ENCODE measurements around the gene GRHL1. TPM values are rescaled to one million over a fixed set of nuclear protein-coding genes. Genes with fewer than 3 reads are reported as not detected.

GRHL1 gene
- total RNA-seq, 4 donors from 2014 or later = 0.24 to 2.8 (median 1.4) TPM

- no peaks in the 10 kb centered on the region for H3K4me1 ChIP-seq
- no peak for DNase-seq
Measured at GRCh38 chr2:9971105-9971818, 19.8 kb downstream of the GRHL1 start.

GRCh38 chr2:9971890-9972289 is 20.4 kb downstream of the GRHL1 start:
- H3K27me3 ChIP-seq = no peaks in the 10 kb centered on the region
- DNase-seq = no peak
- no peak overlapping the region for H3K4me3 ChIP-seq
- no peaks in the 10 kb centered on the region for H3K4me1 ChIP-seq
- TF ChIP-seq POLR2A (IDR thresholded peaks at IDR 0.05) (no peak), CTCF (IDR thresholded peaks at IDR 0.05) (no peak)
- no peak overlapping the region for H3K27ac ChIP-seq
- no peaks in the 10 kb centered on the region for H3K36me3 ChIP-seq
- H3K9me3 ChIP-seq = no peaks in the 10 kb centered on the region
- intact Hi-C loops (cut with DNase I; ENCODE audit: low total_unique reads) = no loop called here

More at GRCh38 chr2:9971105-9971818, 19.8 kb downstream of the GRHL1 start:
- Histone ChIP-seq H3K27me3 (no peaks in the 10 kb centered on the region), H3K27ac (no peak overlapping the region), H3K36me3 (no peaks in the 10 kb centered on the region), H3K4me3 (no peak overlapping the region), H3K9me3 (no peaks in the 10 kb centered on the region)
- intact Hi-C loops (cut with DNase I; ENCODE audit: low total_unique reads) = no loop called here
- no peak for TF ChIP-seq CTCF (IDR thresholded peaks at IDR 0.05)
- no peak for TF ChIP-seq POLR2A (IDR thresholded peaks at IDR 0.05)

- Histone ChIP-seq H3K27ac (no peak overlapping the region), H3K9me3 (no peaks in the 10 kb centered on the region), H3K27me3 (no peaks in the 10 kb centered on the region), H3K4me3 (no peak overlapping the region), H3K4me1 (no peaks in the 10 kb centered on the region), H3K36me3 (no peaks in the 10 kb centered on the region)
- no peak for DNase-seq
- TF ChIP-seq CTCF (IDR thresholded peaks at IDR 0.05) (no peak), POLR2A (IDR thresholded peaks at IDR 0.05) (no peak)
- intact Hi-C loops (cut with DNase I; ENCODE audit: low total_unique reads) = no loop called here
Measured at GRCh38 chr2:9972621-9973479, 21.4 kb downstream of the GRHL1 start.

GRCh38 chr2:9973690-9974089 is 22.2 kb downstream of the GRHL1 start:
- no peaks in the 10 kb centered on the region for H3K36me3 ChIP-seq
- H3K4me1 ChIP-seq = no peaks in the 10 kb centered on the region
- no peak overlapping the region for H3K27ac ChIP-seq
- no peak for TF ChIP-seq POLR2A (IDR thresholded peaks at IDR 0.05)
- DNase-seq = no peak
- no peaks in the 10 kb centered on the region for H3K9me3 ChIP-seq
- H3K4me3 ChIP-seq = no peak overlapping the region
- no peaks in the 10 kb centered on the region for H3K27me3 ChIP-seq
- intact Hi-C loops (cut with DNase I; ENCODE audit: low total_unique reads) = no loop called here

GRCh38 chr2:9974343-9974742 is 22.9 kb downstream of the GRHL1 start:
- H3K9me3 ChIP-seq = no peaks in the 10 kb centered on the region
- H3K4me1 ChIP-seq = no peaks in the 10 kb centered on the region
- no peaks in the 10 kb centered on the region for H3K27me3 ChIP-seq
- intact Hi-C loops (cut with DNase I; ENCODE audit: low total_unique reads) = no loop called here
- TF ChIP-seq POLR2A (IDR thresholded peaks at IDR 0.05) (no peak), CTCF (IDR thresholded peaks at IDR 0.05) (no peak)
- H3K4me3 ChIP-seq = no peak overlapping the region
- H3K36me3 ChIP-seq = no peaks in the 10 kb centered on the region
- H3K27ac ChIP-seq = no peak overlapping the region
- DNase-seq = no peak
